IMR-90 (cell line): ENCODE results near the gene FAM234B.

Experiments used
- BHLHE40 ChIP-seq: fragments of 150-350 bp; IDR thresholded peaks from 2 replicates; pipeline ENCODE4 v1.6.1; 2016; ENCODE audit warnings: mild to moderate bottlenecking, low read depth, low read length
- CEBPB ChIP-seq: IDR thresholded peaks from 2 replicates; pipeline ENCODE4 v1.6.1; 2012; ENCODE audit warnings: low read depth, low read length, improper control_type of control experiment
- CHD1 ChIP-seq: IDR thresholded peaks from 2 replicates; pipeline ENCODE4 v1.6.1; 2012; ENCODE audit warnings: low read depth, low read length, improper control_type of control experiment
- CTCF ChIP-seq: conservative IDR thresholded peaks from 2 replicates; pipeline ENCODE4 v1.5.1; 2012; ENCODE audit warnings: mild to moderate bottlenecking, low read depth, low read length, improper control_type of control experiment
- ELK1 ChIP-seq: fragments of 150-350 bp; IDR thresholded peaks from 2 replicates; pipeline ENCODE4 v1.6.1; 2016; ENCODE audit warnings: low read depth, mild to moderate bottlenecking, low read length, moderate library complexity, borderline replicate concordance
- FOS ChIP-seq: fragments of 150-350 bp; IDR thresholded peaks from 2 replicates; pipeline ENCODE4 v1.6.1; 2016; ENCODE audit warnings: low read depth, low read length
- MAFK ChIP-seq: IDR thresholded peaks from 2 replicates; pipeline ENCODE4 v1.6.1; 2012; ENCODE audit warnings: low read depth, low read length, improper control_type of control experiment
- MAZ ChIP-seq: IDR thresholded peaks from 2 replicates; pipeline ENCODE4 v1.6.1; 2012; ENCODE audit warnings: low read depth, mild to moderate bottlenecking, low read length, improper control_type of control experiment, moderate library complexity, borderline replicate concordance
- MXI1 ChIP-seq: IDR thresholded peaks from 2 replicates; pipeline ENCODE4 v1.6.1; 2012; ENCODE audit warnings: low read depth, mild to moderate bottlenecking, low read length, moderate library complexity, borderline replicate concordance
- NFE2L2 ChIP-seq: fragments of 150-350 bp; IDR thresholded peaks from 2 replicates; pipeline ENCODE4 v1.6.1; 2016; ENCODE audit warnings: low read depth, mild to moderate bottlenecking, low read length
- POLR2A ChIP-seq: IDR thresholded peaks from 2 replicates; pipeline ENCODE4 v1.6.1; 2012; ENCODE audit warnings: mild to moderate bottlenecking, low read depth, low read length
- RAD21 ChIP-seq: IDR thresholded peaks from 2 replicates; pipeline ENCODE4 v1.6.1; 2012; ENCODE audit warnings: low read length, improper control_type of control experiment
- RFX5 ChIP-seq: IDR thresholded peaks from 2 replicates; pipeline ENCODE4 v1.8.0; 2012; ENCODE audit warnings: low read depth, mild to moderate bottlenecking, low read length, moderate library complexity
- SMC3 ChIP-seq: fragments of 150-350 bp; IDR thresholded peaks from 2 replicates; pipeline ENCODE4 v1.6.1; 2016; ENCODE audit warnings: low read depth, mild to moderate bottlenecking, antibody characterized with exemption, low read length, moderate library complexity

GRCh38 chr12:13022851-13023271 is 21.3 kb upstream of the FAM234B start:
- no peak for TF ChIP-seq CTCF
- no peak for TF ChIP-seq MAZ
- TF ChIP-seq MXI1 = no peak
- TF ChIP-seq SMC3 = no peak
- TF ChIP-seq POLR2A = no peak
- TF ChIP-seq CHD1 = no peak
- TF ChIP-seq RFX5 = no peak
- no peak for TF ChIP-seq MAFK
- TF ChIP-seq ELK1 = no peak
- TF ChIP-seq NFE2L2 = no peak
- no peak for TF ChIP-seq RAD21
- TF ChIP-seq CEBPB = no peak
- TF ChIP-seq BHLHE40 = no peak
- no peak for TF ChIP-seq FOS
